Liver (tissue), 9 donors: ENCODE data around the gene ITPRID2. TPM values are rescaled to one million over a fixed set of nuclear protein-coding genes. Genes with fewer than 3 reads are reported as not detected.

ENCODE experiments used
- DNase-seq: peaks from one replicate; pipeline ENCODE4 v3.0.0-alpha.2; 2017; ENCODE audit warnings: low spot score
- H3K27ac ChIP-seq, 2 donors: one replicate each; pipeline ENCODE4 v1.7.0; 2013; ENCODE audit warnings: inconsistent platforms in 2 of 2, low read length in 2 of 2, control low read depth in 1 of 2, low read depth in 1 of 2, mild to moderate bottlenecking in 1 of 2
- H3K27me3 ChIP-seq, 4 donors: one replicate each; pipeline versions ENCODE4 v1.6.1 to v1.7.0; 2013; ENCODE audit warnings: low read length in 3 of 4, inconsistent platforms in 1 of 4, mild to moderate bottlenecking in 1 of 4, moderate library complexity in 1 of 4; ENCODE audit not compliant: control insufficient read depth in 4 of 4, insufficient read depth in 4 of 4
- H3K36me3 ChIP-seq, 4 donors: one replicate each; pipeline versions ENCODE4 v1.6.1 to v1.7.0; 2013; ENCODE audit warnings: low read length in 3 of 4, mild to moderate bottlenecking in 3 of 4, low read depth in 1 of 4, moderate library complexity in 1 of 4; ENCODE audit not compliant: control insufficient read depth in 4 of 4, insufficient read depth in 3 of 4
- H3K4me1 ChIP-seq, 4 donors: one replicate each; pipeline versions ENCODE4 v1.6.1 to v1.7.0; 2013; ENCODE audit warnings: low read length in 3 of 4, mild to moderate bottlenecking in 3 of 4, moderate library complexity in 1 of 4; ENCODE audit not compliant: control insufficient read depth in 4 of 4, insufficient read depth in 4 of 4
- H3K4me3 ChIP-seq, 3 donors: one replicate each; pipeline versions ENCODE4 v1.6.1 to v1.7.0; 2013; ENCODE audit warnings: low read length in 3 of 3, control low read depth in 1 of 3, low read depth in 1 of 3, mild to moderate bottlenecking in 1 of 3
- H3K9ac ChIP-seq, 2 donors: one replicate each; pipeline ENCODE4 v1.7.0; 2013; ENCODE audit warnings: low read length in 2 of 2, mild to moderate bottlenecking in 2 of 2, moderate library complexity in 2 of 2, control low read depth in 1 of 2, low read depth in 1 of 2
- H3K9me3 ChIP-seq, 4 donors: one replicate each; pipeline versions ENCODE4 v1.6.1 to v1.7.0; 2013; ENCODE audit warnings: low read length in 3 of 4; ENCODE audit not compliant: control insufficient read depth in 4 of 4
- ATF3 ChIP-seq: IDR thresholded peaks from 2 replicates; pipeline ENCODE4 v1.6.1; 2016; ENCODE audit warnings: antibody characterized with exemption
- CTCF ChIP-seq: fragments of 150-350 bp; IDR thresholded peaks from 2 replicates; pipeline ENCODE4 v1.5.1; 2017; ENCODE audit warnings: improper control_type of control experiment, low read depth, low read length; ENCODE audit not compliant: missing input control
- EGR1 ChIP-seq, 2 donors: IDR thresholded peaks; 2 replicates each; pipeline ENCODE4 v1.6.1; 2016 to 2018; ENCODE audit warnings: antibody characterized with exemption in 2 of 2, low read depth in 2 of 2
- FOXA2 ChIP-seq: IDR thresholded peaks from 2 replicates; pipeline ENCODE4 v1.6.1; 2016; ENCODE audit warnings: antibody characterized with exemption
- GABPA ChIP-seq, 2 donors: IDR thresholded peaks in 1 of 2; conservative IDR thresholded peaks in 1 of 2; 2 replicates each; pipeline ENCODE4 v1.6.1; 2016; ENCODE audit warnings: antibody characterized with exemption in 2 of 2, mild to moderate bottlenecking in 1 of 2, moderate library complexity in 1 of 2
- HNF4A ChIP-seq, 2 donors: conservative IDR thresholded peaks; 2 replicates each; pipeline ENCODE4 v1.6.1; 2016; ENCODE audit warnings: antibody characterized with exemption in 2 of 2, mild to moderate bottlenecking in 2 of 2
- HNF4G ChIP-seq: IDR thresholded peaks from 2 replicates; pipeline ENCODE4 v1.6.1; 2016; ENCODE audit warnings: antibody characterized with exemption
- JUND ChIP-seq, 2 donors: IDR thresholded peaks; 2 replicates each; pipeline ENCODE4 v1.6.1; 2016; ENCODE audit warnings: antibody characterized with exemption in 2 of 2
- MAX ChIP-seq: IDR thresholded peaks from 2 replicates; pipeline ENCODE4 v1.6.1; 2016; ENCODE audit warnings: antibody characterized with exemption
- NR2F2 ChIP-seq: IDR thresholded peaks from 2 replicates; pipeline ENCODE4 v1.6.1; 2016; ENCODE audit warnings: antibody characterized with exemption
- REST ChIP-seq: IDR thresholded peaks from 2 replicates; pipeline ENCODE4 v1.6.1; 2016; ENCODE audit warnings: antibody characterized with exemption, mild to moderate bottlenecking
- RXRA ChIP-seq, 2 donors: IDR thresholded peaks; 2 replicates each; pipeline ENCODE4 v1.6.1; 2017 to 2018; ENCODE audit warnings: antibody characterized with exemption in 2 of 2, mild to moderate bottlenecking in 1 of 2
- SP1 ChIP-seq: IDR thresholded peaks from 2 replicates; pipeline ENCODE4 v1.6.1; 2018; ENCODE audit warnings: antibody characterized with exemption, mild to moderate bottlenecking
- TAF1 ChIP-seq: conservative IDR thresholded peaks from 2 replicates; pipeline ENCODE4 v1.6.1; 2016; ENCODE audit warnings: antibody characterized with exemption, mild to moderate bottlenecking
- YY1 ChIP-seq: IDR thresholded peaks from 2 replicates; pipeline ENCODE4 v1.6.1; 2016; ENCODE audit warnings: antibody characterized with exemption, mild to moderate bottlenecking
- WGBS: extraction: QIAGEN DNeasy Blood & Tissue Kit; methylation state at CpG from one replicate; pipeline ENCODE4 v1.1.7; 2013; 5-methylcytosine and 5-hydroxymethylcytosine counted together
- polyA plus RNA-seq, 2 donors: library from polyadenylated mRNA; stranded (reverse) in 1 of 2; unstranded in 1 of 2; fragments of 200-250 nt in 1 of 2; fragments of >200 nt in 1 of 2; fragmentation: Nextera tagmentation in 1 of 2; extraction: Ambion mirVana in 1 of 2; gene quantifications; one replicate each; pipeline versions ENCODE4 v1.2.1 to v1.2.3, GENCODE V29; 2013 to 2015
- total RNA-seq, 2 donors: library from RNA; depleted of rRNA; stranded (reverse); fragments of >200 nt; gene quantifications; one replicate each; pipeline ENCODE4 v1.2.3, GENCODE V29; 2014
- donor health status: healthy.
- donor health status: healthy.
- donor health status: healthy.
- donor health status: healthy.
- donor health status: healthy.

ITPRID2 gene
- total and polyA plus RNA-seq, 4 donors: 31.2 to 145 (median 55.1) TPM

GRCh38 chr2:181879295-181879694 is 12.2 kb upstream of the ITPRID2 start:
- TF ChIP-seq GABPA (IDR thresholded peaks at IDR 0.05 in 1 of 2, conservative IDR thresholded peaks at IDR 0.05 in 1 of 2) (no peak), HNF4A (conservative IDR thresholded peaks at IDR 0.05) (no peak), NR2F2 (no peak)
- Histone ChIP-seq H3K9me3 (no peaks in the 10 kb centered on the region), H3K27ac (no peak overlapping the region), H3K4me3 (no peak overlapping the region), H3K4me1 (no peaks in the 10 kb centered on the region), H3K9ac (no peak overlapping the region), H3K36me3 (no peaks in the 10 kb centered on the region), H3K27me3 (no peaks in the 10 kb centered on the region)
- 89% methylated on average over 2 of the region's 2 CpGs for WGBS
- DNase-seq: no peak

- H3K27ac ChIP-seq: no peak overlapping the region
- DNase-seq: no peak
- TF ChIP-seq ATF3 (no peak), SP1 (no peak), REST (no peak), HNF4A (conservative IDR thresholded peaks at IDR 0.05) (no peak), HNF4G (no peak), NR2F2 (no peak), JUND (IDR thresholded peaks at IDR 0.05) (no peak), FOXA2 (no peak), MAX (no peak)
- no peaks in the 10 kb centered on the region for H3K9me3 ChIP-seq
- H3K4me3 ChIP-seq: no peak overlapping the region
- peaks cover 0 to 2% (median 0%) of the 10 kb centered on the region in 4 donors for H3K4me1 ChIP-seq
- 89% methylated on average over 4 of the region's 4 CpGs for WGBS
- no peaks in the 10 kb centered on the region for H3K36me3 ChIP-seq
- no peak overlapping the region for H3K9ac ChIP-seq
- no peaks in the 10 kb centered on the region for H3K27me3 ChIP-seq
These were observed 9.1 kb upstream of the ITPRID2 start for GRCh38 chr2:181882246-181883020.

- WGBS: 29% methylated on average over 1 of the region's 1 CpG
- no peak overlapping the region for H3K9ac ChIP-seq
- no peak overlapping the region for H3K27ac ChIP-seq
- H3K4me1 ChIP-seq: peaks cover 0 to 2% (median 0%) of the 10 kb centered on the region in 4 donors
- no peaks in the 10 kb centered on the region for H3K36me3 ChIP-seq
- no peaks in the 10 kb centered on the region for H3K27me3 ChIP-seq
- DNase-seq: no peak
- no peak overlapping the region for H3K4me3 ChIP-seq
- TF ChIP-seq FOXA2: no peak
- no peak for TF ChIP-seq TAF1
- no peak for TF ChIP-seq NR2F2
- TF ChIP-seq SP1: peak; percentile 30
- TF ChIP-seq EGR1 (IDR thresholded peaks at IDR 0.05; ENCODE audit: low read depth in 2 of 2): no peak
- peak in 1 of 2 donors; percentile 6 for TF ChIP-seq HNF4A (conservative IDR thresholded peaks at IDR 0.05)
- no peak for TF ChIP-seq RXRA (IDR thresholded peaks at IDR 0.05)
- TF ChIP-seq YY1: no peak
- TF ChIP-seq REST: no peak
- no peak for TF ChIP-seq JUND (IDR thresholded peaks at IDR 0.05)
- no peak for TF ChIP-seq HNF4G
- no peak for TF ChIP-seq MAX
- TF ChIP-seq GABPA (IDR thresholded peaks at IDR 0.05 in 1 of 2, conservative IDR thresholded peaks at IDR 0.05 in 1 of 2): no peak
- no peak for TF ChIP-seq CTCF
- H3K9me3 ChIP-seq: no peaks in the 10 kb centered on the region
These were observed 6.9 kb upstream of the ITPRID2 start for GRCh38 chr2:181884601-181885000.
